NB4 (cell line): ENCODE measurements around the gene CDH9.

ENCODE experiments used
- DNase-seq: peaks from one replicate; pipeline ENCODE4 v3.0.0; 2010; ENCODE audit warnings: low read depth
- H3K4me3 ChIP-seq: one replicate; pipeline ENCODE4 v1.5.1; 2011; ENCODE audit warnings: mild to moderate bottlenecking, low read depth, low read length, moderate library complexity
- MYC ChIP-seq: IDR thresholded peaks from 2 replicates; pipeline ENCODE4 v1.6.1; 2011; ENCODE audit warnings: low read depth, low read length
- POLR2A ChIP-seq: IDR thresholded peaks from 2 replicates; pipeline ENCODE4 v1.6.1; 2011; ENCODE audit warnings: mild to moderate bottlenecking; ENCODE audit not compliant: insufficient read length; ENCODE audit errors: extremely low read depth
- TF ChIP-seq, protein P1 (sequence below): IDR thresholded peaks from 2 replicates; pipeline ENCODE4 v1.6.1; 2011; ENCODE audit warnings: low read depth, low read length
- TF ChIP-seq, protein P2 (sequence below): IDR thresholded peaks from one replicate; pipeline ENCODE4 v1.5.1; 2012; ENCODE audit warnings: low read depth, low read length

Gene CDH9

DNA sequence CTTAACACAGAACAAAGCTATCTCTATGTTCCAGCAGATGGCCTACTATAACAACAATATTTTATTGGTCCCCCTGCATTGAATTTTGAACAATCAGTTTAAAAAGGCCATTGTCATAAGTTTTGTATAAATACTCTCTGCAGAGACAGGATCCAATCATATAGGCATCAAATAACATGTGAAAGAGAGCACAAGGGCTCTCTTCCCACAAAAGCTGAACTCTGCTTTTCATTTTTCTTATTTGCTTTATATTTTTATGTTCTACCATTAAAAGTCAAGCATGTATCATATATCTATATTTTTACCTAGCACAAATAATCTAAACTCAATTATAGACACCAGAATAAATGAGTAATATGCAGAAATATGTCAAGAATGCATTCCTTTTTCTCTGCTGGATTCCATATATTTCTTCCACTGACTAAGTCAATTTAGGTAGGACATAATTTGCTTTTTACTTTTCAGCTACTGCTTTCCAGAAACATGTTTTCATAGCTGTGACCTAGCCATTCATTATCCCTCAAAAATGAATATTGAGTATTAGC lies 143.6 kb downstream of the CDH9 start:
- no peak for DNase-seq
- no peak overlapping the region for H3K4me3 ChIP-seq
- TF ChIP-seq POLR2A (no peak), MYC (no peak)
- TF ChIP-seq, protein P1, sequence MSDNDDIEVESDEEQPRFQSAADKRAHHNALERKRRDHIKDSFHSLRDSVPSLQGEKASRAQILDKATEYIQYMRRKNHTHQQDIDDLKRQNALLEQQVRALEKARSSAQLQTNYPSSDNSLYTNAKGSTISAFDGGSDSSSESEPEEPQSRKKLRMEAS = no peak
- TF ChIP-seq, protein P2, sequence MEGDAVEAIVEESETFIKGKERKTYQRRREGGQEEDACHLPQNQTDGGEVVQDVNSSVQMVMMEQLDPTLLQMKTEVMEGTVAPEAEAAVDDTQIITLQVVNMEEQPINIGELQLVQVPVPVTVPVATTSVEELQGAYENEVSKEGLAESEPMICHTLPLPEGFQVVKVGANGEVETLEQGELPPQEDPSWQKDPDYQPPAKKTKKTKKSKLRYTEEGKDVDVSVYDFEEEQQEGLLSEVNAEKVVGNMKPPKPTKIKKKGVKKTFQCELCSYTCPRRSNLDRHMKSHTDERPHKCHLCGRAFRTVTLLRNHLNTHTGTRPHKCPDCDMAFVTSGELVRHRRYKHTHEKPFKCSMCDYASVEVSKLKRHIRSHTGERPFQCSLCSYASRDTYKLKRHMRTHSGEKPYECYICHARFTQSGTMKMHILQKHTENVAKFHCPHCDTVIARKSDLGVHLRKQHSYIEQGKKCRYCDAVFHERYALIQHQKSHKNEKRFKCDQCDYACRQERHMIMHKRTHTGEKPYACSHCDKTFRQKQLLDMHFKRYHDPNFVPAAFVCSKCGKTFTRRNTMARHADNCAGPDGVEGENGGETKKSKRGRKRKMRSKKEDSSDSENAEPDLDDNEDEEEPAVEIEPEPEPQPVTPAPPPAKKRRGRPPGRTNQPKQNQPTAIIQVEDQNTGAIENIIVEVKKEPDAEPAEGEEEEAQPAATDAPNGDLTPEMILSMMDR = no peak

DNA sequence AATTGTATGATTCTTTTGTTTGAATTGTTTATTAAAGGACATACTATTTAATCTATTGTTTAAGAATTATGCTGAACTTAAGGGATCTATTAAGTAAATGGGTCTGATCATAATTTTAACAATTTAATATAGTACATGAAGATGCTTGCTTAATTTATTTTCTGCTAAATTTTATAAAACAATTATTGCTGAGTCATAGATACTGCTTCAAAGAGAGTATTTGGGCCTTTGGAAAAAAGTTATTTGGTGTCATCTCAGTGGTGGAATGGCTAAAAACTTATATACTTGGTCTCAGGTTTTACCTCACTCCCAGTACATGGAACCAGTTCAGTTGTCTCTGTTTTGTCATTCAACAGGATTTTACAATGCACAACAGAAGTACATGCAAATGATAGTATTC lies 145.3 kb downstream of the CDH9 start:
- no peak for DNase-seq

DNA sequence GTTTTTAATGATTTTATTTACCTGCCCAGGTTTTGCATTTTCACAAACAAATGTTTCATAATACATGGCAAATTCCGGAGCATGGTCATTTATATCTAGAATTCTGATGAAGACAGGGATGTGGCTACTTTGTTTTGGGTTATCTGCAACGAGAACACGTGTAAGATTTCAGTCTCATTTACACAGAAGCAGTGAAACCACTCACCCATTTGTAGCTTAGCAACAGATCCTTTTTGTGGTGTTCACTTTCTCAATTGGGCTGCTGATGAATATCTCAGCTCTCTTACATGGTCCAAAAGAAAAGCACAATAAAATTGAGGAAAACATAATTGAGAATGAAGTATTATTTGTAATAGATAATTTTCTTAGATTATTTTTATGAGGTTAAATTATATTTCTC lies 148.6 kb downstream of the CDH9 start:
- TF ChIP-seq MYC = no peak
- TF ChIP-seq, protein P1 = no peak
- TF ChIP-seq POLR2A = no peak
- TF ChIP-seq, protein P2 = no peak
- H3K4me3 ChIP-seq = no peak overlapping the region
- DNase-seq = no peak

More for the DNA sequence above, 145.3 kb downstream of the CDH9 start:
- TF ChIP-seq, protein P1 = no peak
- TF ChIP-seq, protein P2 = no peak
- no peak for TF ChIP-seq POLR2A
- no peak for TF ChIP-seq MYC
- H3K4me3 ChIP-seq = no peak overlapping the region

DNA sequence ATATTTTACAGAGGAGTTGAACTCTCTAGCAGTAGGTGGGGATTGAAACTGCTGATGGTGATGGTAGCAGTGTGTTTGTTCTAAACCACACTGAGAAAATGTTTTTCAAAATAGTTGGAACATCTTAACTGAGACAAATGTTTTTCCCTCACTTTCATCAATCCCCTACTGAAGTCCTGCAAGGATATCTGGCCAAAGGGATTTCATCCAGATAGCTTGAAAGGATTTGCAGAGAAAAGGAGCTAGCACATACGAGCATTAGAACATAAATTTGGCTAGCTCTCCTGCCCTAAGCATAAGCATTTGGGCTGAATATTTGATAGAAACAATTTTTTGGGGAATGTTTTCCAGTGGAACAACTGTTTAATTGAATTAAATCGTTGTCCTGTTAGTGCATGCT lies 153.9 kb downstream of the CDH9 start:
- TF ChIP-seq POLR2A = no peak
- TF ChIP-seq, protein P2 = no peak
- no peak for TF ChIP-seq MYC
- TF ChIP-seq, protein P1 = no peak
- no peak overlapping the region for H3K4me3 ChIP-seq
- no peak for DNase-seq

DNA sequence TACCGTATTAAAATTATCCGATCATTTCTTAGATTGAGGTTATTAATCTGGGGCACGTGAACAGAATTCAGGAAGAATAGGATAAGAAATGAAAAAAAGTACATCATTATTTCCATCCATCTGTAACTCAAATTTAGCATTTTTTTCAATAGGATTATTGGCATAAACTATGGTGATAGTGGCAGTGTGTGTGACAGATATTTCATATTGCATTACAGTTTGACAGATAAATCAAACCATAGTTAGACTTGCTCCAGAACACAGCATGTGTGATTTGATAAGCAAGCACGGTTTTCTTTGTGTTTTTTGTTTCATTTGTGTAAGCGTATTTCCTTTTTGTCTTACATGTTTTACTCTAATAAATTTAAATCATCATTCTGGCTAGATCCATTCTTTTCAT lies 155.0 kb downstream of the CDH9 start:
- DNase-seq = no peak
- no peak overlapping the region for H3K4me3 ChIP-seq
- no peak for TF ChIP-seq POLR2A
- TF ChIP-seq, protein P1 = no peak
- TF ChIP-seq, protein P2 = no peak
- no peak for TF ChIP-seq MYC
